Erythroblast (primary cell): ENCODE data around the gene DBN1.
"Not testable (repeated sequence)": the region's sequence is repeated elsewhere in the genome, so short reads cannot be mapped to it uniquely, and the experiment has no call there.

ENCODE experiments used
- DNase-seq, 2 experiments: peaks; one replicate each; lab custom pipeline; 2025; lab: John Stamatoyannopoulos, UW
- GATA1 ChIP-seq: IDR thresholded peaks from 2 replicates; pipeline ENCODE4 v1.6.1; 2011; ENCODE audit warnings: low read depth, mild to moderate bottlenecking, control low read depth, low read length, moderate library complexity
- POLR2A ChIP-seq: IDR thresholded peaks from 2 replicates; pipeline ENCODE4 v1.6.1; 2011; ENCODE audit warnings: mild to moderate bottlenecking, low read length

The DBN1 gene

GRCh38 chr5:177429248-177430040, 44.0 kb downstream of the DBN1 start:
- DNase-seq = no peak
- TF ChIP-seq POLR2A (no peak), GATA1 (no peak)

GRCh38 chr5:177428574-177429217, 44.7 kb downstream of the DBN1 start:
- no peak for TF ChIP-seq GATA1
- TF ChIP-seq POLR2A = no peak
- no peak for DNase-seq

GRCh38 chr5:177427919-177428573, 45.4 kb downstream of the DBN1 start:
- DNase-seq = peak; percentile 90 to 91
- TF ChIP-seq POLR2A (peak; percentile 64), GATA1 (no peak)

- DNase-seq = peak; percentile 82 to 85
- TF ChIP-seq POLR2A (peak; percentile 51), GATA1 (no peak)
These were observed 46.1 kb downstream of the DBN1 start for GRCh38 chr5:177427211-177427822.

GRCh38 chr5:177426566-177427210, 46.7 kb downstream of the DBN1 start, which contains the start of gene GRK6:
GRK6 (plus strand) TSS chr5:177426676; CDS start chr5:177426846, 170 bp downstream.
- DNase-seq = peak; percentile 72 to 79
- TF ChIP-seq GATA1 (no peak), POLR2A (no peak)

- DNase-seq = peak; percentile 100
- TF ChIP-seq GATA1 (no peak), POLR2A (peak; percentile 84)
These were observed 47.5 kb downstream of the DBN1 start for GRCh38 chr5:177425801-177426565.

GRCh38 chr5:177425196-177425800, 48.1 kb downstream of the DBN1 start:
- TF ChIP-seq POLR2A (no peak), GATA1 (no peak)
- no peak for DNase-seq

GRCh38 chr5:177423671-177424070, 49.8 kb downstream of the DBN1 start:
- no peak for DNase-seq
- TF ChIP-seq GATA1 (no peak), POLR2A (no peak)

- DNase-seq = no peak
- no peak for TF ChIP-seq POLR2A
- TF ChIP-seq GATA1 = no peak
These were observed 52.2 kb downstream of the DBN1 start for GRCh38 chr5:177421062-177421798.

- DNase-seq = not testable (repeated sequence)
These were observed 53.0 kb downstream of the DBN1 start for GRCh38 chr5:177420472-177420871.

- DNase-seq = no peak
- TF ChIP-seq POLR2A (no peak), GATA1 (no peak)
These were observed 54.4 kb downstream of the DBN1 start for GRCh38 chr5:177419046-177419445.

GRCh38 chr5:177417081-177417480, 56.4 kb downstream of the DBN1 start:
- DNase-seq = not testable (repeated sequence)
